M059J (cell line): Measurements from ENCODE around the gene DNASE1L2. TPM values are rescaled to one million over a fixed set of nuclear protein-coding genes. Genes with fewer than 3 reads are reported as not detected.

Experiments used
- DNase-seq: peaks from one replicate; pipeline ENCODE4 v3.0.0-alpha.2; 2012; ENCODE audit warnings: low read depth
- total RNA-seq: library from RNA; depleted of rRNA; stranded (reverse); fragments of >200 nt; shearing (Covaris generic); gene quantifications from 2 replicates; pipeline ENCODE4 v1.2.3, GENCODE V29; 2014

The DNASE1L2 gene
- total RNA-seq, 1 experiment from 2014 or later, result 0.64 TPM

DNA sequence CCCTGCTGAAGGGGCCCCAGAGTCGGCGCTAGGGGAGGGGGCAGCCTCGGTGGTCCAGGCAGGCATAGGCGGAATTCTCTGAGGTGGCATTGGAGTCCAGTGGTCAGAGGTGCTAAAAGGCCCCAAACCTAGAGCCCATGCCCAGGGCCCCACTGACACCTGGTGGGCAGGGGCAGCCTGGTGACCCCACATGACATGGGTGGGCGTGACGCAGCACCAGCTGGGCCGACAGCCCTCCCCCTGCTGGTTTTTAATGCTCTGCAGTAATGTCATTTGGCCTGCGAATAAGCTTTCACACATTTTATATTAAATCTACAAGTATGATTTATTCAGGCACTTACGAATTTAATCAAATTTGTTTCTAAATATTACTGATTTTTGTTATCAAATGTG is 33.8 kb downstream of the DNASE1L2 start:
- DNase-seq, result no peak

DNA sequence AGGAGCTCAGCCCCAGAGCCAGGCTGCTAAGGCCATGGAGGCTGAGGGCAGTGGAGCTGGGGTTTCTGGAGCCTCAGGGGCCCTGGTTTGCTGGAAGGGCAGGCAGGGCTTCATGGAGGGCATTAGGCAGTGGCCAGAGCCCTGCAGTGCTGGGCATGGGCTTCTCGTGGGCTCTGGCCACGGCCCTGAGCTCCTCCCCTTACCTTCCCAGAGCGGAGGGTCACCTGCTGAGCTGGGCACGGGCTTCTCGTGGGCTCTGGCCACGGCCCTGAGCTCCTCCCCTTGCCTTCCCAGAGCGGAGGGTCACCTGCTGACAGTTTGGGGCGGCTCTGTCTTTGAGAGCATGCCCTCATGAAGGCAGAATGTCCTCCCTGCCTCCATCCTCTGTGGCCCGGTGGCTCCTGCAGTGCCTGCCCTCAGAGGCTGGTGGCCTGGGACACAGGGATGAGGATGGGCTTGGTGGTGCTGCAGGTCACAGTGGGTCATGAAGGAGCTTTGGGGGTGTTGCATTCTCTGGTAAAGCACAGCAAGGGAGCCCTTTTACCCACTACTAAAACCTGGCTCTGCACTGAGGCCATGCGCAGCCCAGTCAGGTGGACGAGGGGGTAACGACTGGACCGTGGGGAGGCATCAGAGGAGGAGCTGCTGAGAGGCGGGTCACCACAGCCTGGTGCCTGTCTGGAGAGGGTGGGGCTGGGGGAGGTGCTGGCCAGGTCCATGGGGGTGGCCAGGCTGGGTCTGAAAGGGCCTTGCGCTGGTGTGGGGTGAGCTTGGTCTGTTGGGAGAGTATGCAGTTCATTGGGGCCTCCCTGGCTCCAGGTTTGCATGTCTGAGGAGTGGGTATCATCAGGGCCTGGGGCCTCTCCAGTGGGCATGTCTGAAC is 34.6 kb downstream of the DNASE1L2 start:
- no peak for DNase-seq

DNA sequence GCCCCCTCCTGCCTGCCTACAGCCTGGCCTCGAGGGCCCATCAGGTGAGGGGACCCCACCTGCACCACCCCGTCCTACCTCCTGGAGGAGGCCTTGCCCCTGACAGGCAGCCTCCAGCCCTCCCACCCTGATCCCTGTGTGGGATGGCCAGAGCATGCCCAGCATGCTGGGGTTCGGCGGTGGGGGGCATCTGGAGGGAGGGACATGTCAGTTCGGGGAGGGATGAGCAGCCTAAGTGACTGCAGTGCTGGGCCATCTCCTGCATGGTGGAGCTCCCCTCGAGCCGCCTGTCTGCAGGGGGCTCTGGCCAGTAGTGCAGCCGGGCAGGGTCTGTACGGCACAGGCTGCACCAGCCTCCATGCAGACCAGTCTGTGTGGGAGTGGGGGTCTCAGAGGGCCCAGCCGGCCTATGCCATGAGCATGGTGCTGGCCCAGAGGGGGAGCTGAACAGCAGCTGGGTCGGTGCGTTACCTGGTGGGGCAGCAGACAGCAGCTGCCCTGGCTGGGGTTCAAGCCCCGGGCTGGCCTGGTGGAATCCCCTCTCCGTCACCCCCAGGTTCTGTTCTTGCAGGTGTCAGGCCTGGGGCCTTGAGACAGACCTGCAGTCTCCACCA is 35.7 kb downstream of the DNASE1L2 start:
- no peak for DNase-seq

GRCh38 chr16:2273484-2273883 is 37.2 kb downstream of the DNASE1L2 start:
- no peak for DNase-seq

GRCh38 chr16:2273931-2274330 is 37.7 kb downstream of the DNASE1L2 start:
- DNase-seq, result no peak

- DNase-seq, result no peak
These were observed 39.5 kb downstream of the DNASE1L2 start for GRCh38 chr16:2275476-2276367.

- DNase-seq, result no peak
These were observed 40.3 kb downstream of the DNASE1L2 start for GRCh38 chr16:2276368-2277195.

GRCh38 chr16:2277466-2278271 is 41.4 kb downstream of the DNASE1L2 start:
- no peak for DNase-seq

DNA sequence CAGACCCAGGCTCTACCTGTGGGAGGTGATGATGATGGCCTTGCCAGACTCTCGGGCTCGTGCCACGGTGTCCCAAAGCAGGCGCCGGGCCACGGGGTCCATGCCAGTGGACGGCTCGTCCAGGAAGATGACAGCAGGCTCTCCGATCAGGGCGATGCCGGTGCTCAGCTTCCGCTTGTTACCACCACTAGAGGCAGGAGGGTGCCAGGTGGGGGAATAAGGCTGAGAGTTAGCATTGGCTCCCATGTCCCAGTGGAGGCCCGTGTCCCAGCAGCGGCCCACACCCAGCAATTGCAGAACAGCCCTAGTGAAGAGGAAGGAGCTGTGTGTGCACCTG is 42.0 kb downstream of the DNASE1L2 start:
- DNase-seq, result no peak

DNA sequence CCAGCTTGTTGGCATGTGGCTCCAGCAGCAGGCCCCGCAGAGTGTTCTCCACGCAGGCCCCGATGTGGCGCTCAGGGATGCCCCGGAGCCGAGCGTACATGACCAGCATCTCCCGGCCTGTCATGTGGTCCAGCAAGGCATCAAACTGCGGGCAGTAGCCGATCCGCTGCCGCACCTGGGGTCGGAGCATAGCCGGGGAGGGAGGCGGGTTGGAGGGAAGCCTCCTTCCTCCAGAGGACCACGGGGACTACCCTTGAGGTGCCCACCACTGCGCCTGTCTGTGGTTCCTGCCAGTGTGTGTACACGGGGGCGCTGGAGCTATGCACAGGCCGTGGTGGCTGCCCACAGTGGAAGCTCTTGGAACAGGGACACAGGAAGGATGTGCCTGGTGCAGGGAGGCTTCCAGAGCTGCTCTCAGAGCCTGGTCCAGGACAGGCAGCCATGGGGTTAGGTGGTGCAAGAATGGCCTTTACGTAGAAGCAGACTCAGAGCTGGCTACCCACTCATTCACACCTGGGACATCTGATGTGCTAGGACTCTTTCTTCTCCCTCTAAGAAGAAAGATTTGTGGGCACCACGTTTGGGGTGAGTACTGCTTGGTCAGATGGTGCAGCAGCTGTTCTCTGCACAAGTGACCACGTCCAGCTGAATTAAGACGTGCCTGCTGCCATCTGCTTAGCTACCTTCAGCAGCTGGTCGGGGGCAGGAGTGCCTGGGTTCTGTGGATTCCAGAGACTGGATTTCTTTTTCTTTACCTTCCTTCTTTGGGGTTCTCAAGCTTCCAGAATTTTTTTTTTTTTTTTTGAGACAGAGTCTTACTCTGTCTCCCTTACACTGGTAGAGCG is 42.9 kb downstream of the DNASE1L2 start:
- no peak for DNase-seq

- DNase-seq, result no peak
These were observed 44.2 kb downstream of the DNASE1L2 start for GRCh38 chr16:2280461-2280860.

- no peak for DNase-seq
These were observed 44.8 kb downstream of the DNASE1L2 start for GRCh38 chr16:2280981-2281542.

DNA sequence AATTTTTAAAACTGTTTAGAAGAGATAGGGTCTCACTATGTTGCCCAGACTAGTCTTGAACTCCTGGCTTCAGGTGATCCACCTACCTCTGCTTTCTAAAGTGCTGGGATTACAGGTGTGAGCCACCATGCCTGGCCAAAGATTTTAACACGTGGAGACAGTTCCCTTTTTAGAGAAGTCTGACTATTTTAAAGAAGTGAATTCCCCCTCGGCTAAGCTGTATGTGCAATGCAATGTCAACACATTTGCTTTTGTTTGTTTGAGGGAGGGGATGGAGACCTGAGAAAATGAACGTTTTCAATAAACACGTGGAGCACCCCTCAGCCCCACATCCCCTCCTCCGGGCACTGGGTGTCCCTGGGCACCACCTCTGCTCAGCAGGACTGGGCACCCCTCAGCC is 46.0 kb downstream of the DNASE1L2 start:
- no peak for DNase-seq

- no peak for DNase-seq
These were observed 46.8 kb downstream of the DNASE1L2 start for GRCh38 chr16:2282866-2283555.

- no peak for DNase-seq
These were observed 47.9 kb downstream of the DNASE1L2 start for GRCh38 chr16:2284001-2284770.

- no peak for DNase-seq
These were observed 48.7 kb downstream of the DNASE1L2 start for GRCh38 chr16:2284797-2285576.

DNA sequence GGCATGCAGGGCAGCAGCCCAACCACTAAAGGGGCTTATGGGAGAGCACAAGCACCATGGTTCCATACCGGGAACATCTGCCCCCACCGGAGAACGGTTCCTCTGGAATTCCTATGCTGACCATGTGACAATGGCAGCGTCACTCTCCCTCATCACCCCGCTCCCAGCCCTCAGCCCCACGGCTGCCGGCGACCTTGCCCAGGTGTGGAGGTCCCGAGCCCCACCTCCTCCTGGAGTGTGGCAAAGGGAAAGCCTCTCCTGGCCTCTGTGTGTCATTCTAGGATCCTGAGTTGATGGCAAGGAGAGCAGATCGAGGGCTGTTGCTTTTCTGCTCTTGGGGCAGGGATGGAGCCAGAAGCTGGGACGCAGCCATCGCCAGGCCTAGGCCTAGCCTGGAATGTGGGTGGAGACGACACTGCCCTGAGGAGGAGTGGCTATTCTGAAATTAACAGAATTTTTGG is 49.5 kb downstream of the DNASE1L2 start:
- DNase-seq, result no peak
